ENCODE results near the gene C1orf116. TPM values are rescaled to one million over a fixed set of nuclear protein-coding genes. Genes with fewer than 3 reads are reported as not detected.

The C1orf116 gene
- total RNA-seq, 1 donor from 2014 or later: not detected

GRCh38 chr1:207036865-207037264 lies 4.3 kb upstream of the C1orf116 start:
- peaks cover 38% of the 10 kb centered on the region for H3K27me3 Mint-ChIP-seq (ENCODE audit: unreplicated experiment)
- no peak for TF ChIP-seq CTCF (IDR thresholded peaks at IDR 0.05)
- no peak overlapping the region for H3K4me3 Mint-ChIP-seq (ENCODE audit: unreplicated experiment)
- no peak for DNase-seq (ENCODE audit: extremely low spot score, unreplicated experiment)
- no peak overlapping the region for H3K27ac Mint-ChIP-seq (ENCODE audit: unreplicated experiment)
- no peaks in the 10 kb centered on the region for H3K9me3 Mint-ChIP-seq (ENCODE audit: unreplicated experiment)
- H3K36me3 Mint-ChIP-seq (ENCODE audit: unreplicated experiment): no peaks in the 10 kb centered on the region
- H3K4me1 Mint-ChIP-seq (ENCODE audit: unreplicated experiment): peaks cover 5% of the 10 kb centered on the region

GRCh38 chr1:207035877-207036551 lies 3.5 kb upstream of the C1orf116 start:
- DNase-seq (ENCODE audit: extremely low spot score, unreplicated experiment): no peak
- TF ChIP-seq CTCF (IDR thresholded peaks at IDR 0.05): no peak
- Mint-ChIP-seq H3K9me3 (ENCODE audit: unreplicated experiment) (no peaks in the 10 kb centered on the region), H3K27me3 (ENCODE audit: unreplicated experiment) (peaks cover 46% of the 10 kb centered on the region), H3K36me3 (ENCODE audit: unreplicated experiment) (no peaks in the 10 kb centered on the region), H3K4me1 (ENCODE audit: unreplicated experiment) (peaks cover 5% of the 10 kb centered on the region), H3K4me3 (ENCODE audit: unreplicated experiment) (no peak overlapping the region), H3K27ac (ENCODE audit: unreplicated experiment) (no peak overlapping the region)

- no peak overlapping the region for H3K4me3 Mint-ChIP-seq (ENCODE audit: unreplicated experiment)
- H3K27me3 Mint-ChIP-seq (ENCODE audit: unreplicated experiment): peaks cover 56% of the 10 kb centered on the region
- no peak for DNase-seq (ENCODE audit: extremely low spot score, unreplicated experiment)
- no peak for TF ChIP-seq CTCF (IDR thresholded peaks at IDR 0.05)
- H3K9me3 Mint-ChIP-seq (ENCODE audit: unreplicated experiment): no peaks in the 10 kb centered on the region
- no peak overlapping the region for H3K27ac Mint-ChIP-seq (ENCODE audit: unreplicated experiment)
- peaks cover under 1% of the 10 kb centered on the region for H3K4me1 Mint-ChIP-seq (ENCODE audit: unreplicated experiment)
- no peaks in the 10 kb centered on the region for H3K36me3 Mint-ChIP-seq (ENCODE audit: unreplicated experiment)
These were observed 2.4 kb upstream of the C1orf116 start for GRCh38 chr1:207034998-207035397.

- no peak for DNase-seq (ENCODE audit: extremely low spot score, unreplicated experiment)
- Mint-ChIP-seq H3K36me3 (ENCODE audit: unreplicated experiment) (no peaks in the 10 kb centered on the region), H3K27ac (ENCODE audit: unreplicated experiment) (no peak overlapping the region), H3K27me3 (ENCODE audit: unreplicated experiment) (peaks cover 57% of the 10 kb centered on the region), H3K4me3 (ENCODE audit: unreplicated experiment) (no peak overlapping the region), H3K9me3 (ENCODE audit: unreplicated experiment) (no peaks in the 10 kb centered on the region), H3K4me1 (ENCODE audit: unreplicated experiment) (no peaks in the 10 kb centered on the region)
- TF ChIP-seq CTCF (IDR thresholded peaks at IDR 0.05): no peak
These were observed 1.7 kb upstream of the C1orf116 start for GRCh38 chr1:207034208-207034607.

- no peak for DNase-seq (ENCODE audit: extremely low spot score, unreplicated experiment)
- H3K4me1 Mint-ChIP-seq (ENCODE audit: unreplicated experiment): no peaks in the 10 kb centered on the region
- H3K36me3 Mint-ChIP-seq (ENCODE audit: unreplicated experiment): no peaks in the 10 kb centered on the region
- no peak for TF ChIP-seq CTCF (IDR thresholded peaks at IDR 0.05)
- no peak overlapping the region for H3K4me3 Mint-ChIP-seq (ENCODE audit: unreplicated experiment)
- H3K9me3 Mint-ChIP-seq (ENCODE audit: unreplicated experiment): no peaks in the 10 kb centered on the region
- H3K27me3 Mint-ChIP-seq (ENCODE audit: unreplicated experiment): peaks cover 61% of the 10 kb centered on the region
- H3K27ac Mint-ChIP-seq (ENCODE audit: unreplicated experiment): no peak overlapping the region
These were observed 746 bp upstream of the C1orf116 start for GRCh38 chr1:207033302-207033701.
